ENCODE results near the gene ZNF12.
"Not testable (repeated sequence)": the region's sequence is repeated elsewhere in the genome, so short reads cannot be mapped to it uniquely, and the experiment has no call there.

Gene ZNF12

GRCh38 chr7:6691609-6692106 lies 15.1 kb downstream of the ZNF12 start:
- Histone ChIP-seq H2AFZ (ENCODE audit: low read length, unreplicated experiment) (no peak overlapping the region), H3K27me3 (ENCODE audit: insufficient read depth, low read length) (no peaks in the 10 kb centered on the region), H3K79me2 (ENCODE audit: control insufficient read depth, insufficient read depth, low read length, unreplicated experiment) (no peaks in the 10 kb centered on the region), H3K4me3 (ENCODE audit: low read depth, low read length) (no peak overlapping the region), H3K27ac (ENCODE audit: low read depth, low read length) (no peak overlapping the region), H3K36me3 (ENCODE audit: insufficient read depth, low read length) (peaks cover 99% of the 10 kb centered on the region), H3K4me1 (ENCODE audit: control insufficient read depth, insufficient read depth, low read length, unreplicated experiment) (no peaks in the 10 kb centered on the region)

- Histone ChIP-seq H2AFZ (ENCODE audit: low read length, unreplicated experiment) (no peak overlapping the region), H3K27me3 (ENCODE audit: insufficient read depth, low read length) (no peaks in the 10 kb centered on the region), H3K79me2 (ENCODE audit: control insufficient read depth, insufficient read depth, low read length, unreplicated experiment) (no peaks in the 10 kb centered on the region), H3K36me3 (ENCODE audit: insufficient read depth, low read length) (peaks cover 99% of the 10 kb centered on the region), H3K4me3 (ENCODE audit: low read depth, low read length) (no peak overlapping the region), H3K4me1 (ENCODE audit: control insufficient read depth, insufficient read depth, low read length, unreplicated experiment) (no peaks in the 10 kb centered on the region), H3K27ac (ENCODE audit: low read depth, low read length) (no peak overlapping the region)
Measured at GRCh38 chr7:6691103-6691502, 15.6 kb downstream of the ZNF12 start.

GRCh38 chr7:6680146-6680545 lies 26.6 kb downstream of the ZNF12 start:
- Histone ChIP-seq H3K36me3 (ENCODE audit: insufficient read depth, low read length) (0 out of 2 replicates have a peak, but pooled peaks cover 3% of the 10 kb centered on the region), H3K4me1 (ENCODE audit: control insufficient read depth, insufficient read depth, low read length, unreplicated experiment) (no peaks in the 10 kb centered on the region), H3K4me3 (ENCODE audit: low read depth, low read length) (no peak overlapping the region)

GRCh38 chr7:6675807-6676405 lies 30.8 kb downstream of the ZNF12 start:
- no peak overlapping the region for H3K4me3 ChIP-seq (ENCODE audit: low read depth, low read length)
- H3K4me1 ChIP-seq (ENCODE audit: control insufficient read depth, insufficient read depth, low read length, unreplicated experiment), result no peaks in the 10 kb centered on the region
- H3K27me3 ChIP-seq (ENCODE audit: insufficient read depth, low read length), result no peaks in the 10 kb centered on the region

More at GRCh38 chr7:6680146-6680545, 26.6 kb downstream of the ZNF12 start:
- no peak overlapping the region for H3K27ac ChIP-seq (ENCODE audit: low read depth, low read length)
- no peak overlapping the region for H2AFZ ChIP-seq (ENCODE audit: low read length, unreplicated experiment)
- H3K79me2 ChIP-seq (ENCODE audit: control insufficient read depth, insufficient read depth, low read length, unreplicated experiment), result no peaks in the 10 kb centered on the region
- H3K27me3 ChIP-seq (ENCODE audit: insufficient read depth, low read length), result no peaks in the 10 kb centered on the region

GRCh38 chr7:6670851-6671250 lies 35.9 kb downstream of the ZNF12 start:
- H3K27ac ChIP-seq (ENCODE audit: low read depth, low read length), result not testable (repeated sequence)

More at GRCh38 chr7:6675807-6676405, 30.8 kb downstream of the ZNF12 start:
- Histone ChIP-seq H2AFZ (ENCODE audit: low read length, unreplicated experiment) (no peak overlapping the region), H3K79me2 (ENCODE audit: control insufficient read depth, insufficient read depth, low read length, unreplicated experiment) (no peaks in the 10 kb centered on the region), H3K27ac (ENCODE audit: low read depth, low read length) (no peak overlapping the region), H3K36me3 (ENCODE audit: insufficient read depth, low read length) (no peaks in the 10 kb centered on the region)

GRCh38 chr7:6658618-6659345 lies 48.0 kb downstream of the ZNF12 start:
- no peak overlapping the region for H2AFZ ChIP-seq (ENCODE audit: low read length, unreplicated experiment)
- H3K4me1 ChIP-seq (ENCODE audit: control insufficient read depth, insufficient read depth, low read length, unreplicated experiment), result no peaks in the 10 kb centered on the region
- peaks cover 7% of the 10 kb centered on the region; the same call in 1 of the 2 replicates for H3K27me3 ChIP-seq (ENCODE audit: insufficient read depth, low read length)
- H3K36me3 ChIP-seq (ENCODE audit: insufficient read depth, low read length), result peaks cover 8% of the 10 kb centered on the region; the same call in 1 of the 2 replicates
- no peaks in the 10 kb centered on the region for H3K79me2 ChIP-seq (ENCODE audit: control insufficient read depth, insufficient read depth, low read length, unreplicated experiment)
- no peak overlapping the region for H3K4me3 ChIP-seq (ENCODE audit: low read depth, low read length)
- no peak overlapping the region for H3K27ac ChIP-seq (ENCODE audit: low read depth, low read length)

More at GRCh38 chr7:6670851-6671250, 35.9 kb downstream of the ZNF12 start:
- not testable (repeated sequence) for H3K4me3 ChIP-seq (ENCODE audit: low read depth, low read length); H3K27me3 ChIP-seq (ENCODE audit: insufficient read depth, low read length); H3K36me3 ChIP-seq (ENCODE audit: insufficient read depth, low read length); H3K79me2 ChIP-seq (ENCODE audit: control insufficient read depth, insufficient read depth, low read length, unreplicated experiment); H3K4me1 ChIP-seq (ENCODE audit: control insufficient read depth, insufficient read depth, low read length, unreplicated experiment); H2AFZ ChIP-seq (ENCODE audit: low read length, unreplicated experiment)

GRCh38 chr7:6656413-6656812 lies 50.3 kb downstream of the ZNF12 start:
- H2AFZ ChIP-seq (ENCODE audit: low read length, unreplicated experiment), result no peak overlapping the region
- H3K79me2 ChIP-seq (ENCODE audit: control insufficient read depth, insufficient read depth, low read length, unreplicated experiment), result no peaks in the 10 kb centered on the region
- no peaks in the 10 kb centered on the region for H3K27me3 ChIP-seq (ENCODE audit: insufficient read depth, low read length)
- H3K4me1 ChIP-seq (ENCODE audit: control insufficient read depth, insufficient read depth, low read length, unreplicated experiment), result no peaks in the 10 kb centered on the region
- H3K36me3 ChIP-seq (ENCODE audit: insufficient read depth, low read length), result peaks cover 21% of the 10 kb centered on the region; the same call in 1 of the 2 replicates
- no peak overlapping the region for H3K4me3 ChIP-seq (ENCODE audit: low read depth, low read length)
- no peak overlapping the region for H3K27ac ChIP-seq (ENCODE audit: low read depth, low read length)

- Histone ChIP-seq H3K27ac (ENCODE audit: low read depth, low read length) (no peak overlapping the region), H2AFZ (ENCODE audit: low read length, unreplicated experiment) (no peak overlapping the region), H3K4me1 (ENCODE audit: control insufficient read depth, insufficient read depth, low read length, unreplicated experiment) (no peaks in the 10 kb centered on the region), H3K27me3 (ENCODE audit: insufficient read depth, low read length) (no peaks in the 10 kb centered on the region), H3K4me3 (ENCODE audit: low read depth, low read length) (no peak overlapping the region), H3K36me3 (ENCODE audit: insufficient read depth, low read length) (peaks cover 22% of the 10 kb centered on the region; the same call in 1 of the 2 replicates), H3K79me2 (ENCODE audit: control insufficient read depth, insufficient read depth, low read length, unreplicated experiment) (no peaks in the 10 kb centered on the region)
Measured at GRCh38 chr7:6655636-6656385, 50.9 kb downstream of the ZNF12 start.

- Histone ChIP-seq H3K27me3 (ENCODE audit: insufficient read depth, low read length) (no peaks in the 10 kb centered on the region), H3K4me1 (ENCODE audit: control insufficient read depth, insufficient read depth, low read length, unreplicated experiment) (no peaks in the 10 kb centered on the region), H3K27ac (ENCODE audit: low read depth, low read length) (no peak overlapping the region), H3K79me2 (ENCODE audit: control insufficient read depth, insufficient read depth, low read length, unreplicated experiment) (no peaks in the 10 kb centered on the region), H2AFZ (ENCODE audit: low read length, unreplicated experiment) (no peak overlapping the region), H3K4me3 (ENCODE audit: low read depth, low read length) (no peak overlapping the region), H3K36me3 (ENCODE audit: insufficient read depth, low read length) (peaks cover 30% of the 10 kb centered on the region; the same call in 1 of the 2 replicates)
Measured at GRCh38 chr7:6654842-6655610, 51.7 kb downstream of the ZNF12 start.
